Astrocyte of the cerebellum (primary cell): ENCODE measurements around the gene TBC1D22A.
"Not testable (repeated sequence)": the region's sequence is repeated elsewhere in the genome, so short reads cannot be mapped to it uniquely, and the experiment has no call there.

Source experiments
- DNase-seq: peaks from one replicate; pipeline ENCODE4 v3.0.0-alpha.2; 2011; ENCODE audit warnings: low read depth
- H3K4me3 ChIP-seq: 2 replicates; pipeline ENCODE4 v1.5.1; 2011; ENCODE audit warnings: mild to moderate bottlenecking, low read depth, low read length, moderate library complexity
- CTCF ChIP-seq: IDR thresholded peaks from 2 replicates; pipeline ENCODE4 v1.5.1; 2012; ENCODE audit warnings: low read length, low read depth, moderate library complexity, mild to moderate bottlenecking; ENCODE audit errors: missing control alignments
- in situ Hi-C: cut with HindIII; loops from 2 replicates; pipeline ENCODE4 v1.10.0; 2017; ENCODE audit warnings: low sequenced_read_pairs

Gene TBC1D22A

GRCh38 chr22:46815132-46815531, 52.7 kb downstream of the TBC1D22A start:
- TF ChIP-seq CTCF: no peak
- no peak for DNase-seq
- in situ Hi-C loops: no loop called here
- H3K4me3 ChIP-seq: no peak overlapping the region

- DNase-seq: no peak
- no peak overlapping the region for H3K4me3 ChIP-seq
- in situ Hi-C loops: no loop called here
- TF ChIP-seq CTCF: no peak
Observed at GRCh38 chr22:46815559-46815895, 53.1 kb downstream of the TBC1D22A start.

- TF ChIP-seq CTCF: no peak
- no peak overlapping the region for H3K4me3 ChIP-seq
Observed at GRCh38 chr22:46815896-46816731, 53.7 kb downstream of the TBC1D22A start.

DNA sequence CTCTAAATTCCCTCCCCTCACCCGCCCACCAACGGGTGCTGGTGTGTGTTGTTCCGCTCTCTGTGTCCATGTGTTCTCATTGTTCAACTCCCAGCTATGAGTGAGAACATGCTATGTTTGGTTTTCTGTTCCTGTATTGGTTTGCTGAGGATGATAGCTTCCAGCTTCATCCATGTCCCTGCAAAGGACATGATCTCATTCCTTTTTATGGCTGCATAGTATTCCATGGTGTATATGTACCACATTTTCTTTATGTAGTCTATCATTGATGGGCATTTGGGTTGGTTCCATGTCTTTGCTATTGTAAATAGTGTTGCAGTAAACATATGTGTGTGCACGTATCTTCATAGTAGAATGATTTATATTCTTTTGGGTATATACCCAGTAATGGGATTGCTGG, 54.9 kb downstream of the TBC1D22A start:
- in situ Hi-C loops: not testable (repeated sequence)

More at GRCh38 chr22:46815896-46816731, 53.7 kb downstream of the TBC1D22A start:
- DNase-seq: no peak
- in situ Hi-C loops: no loop called here

DNA sequence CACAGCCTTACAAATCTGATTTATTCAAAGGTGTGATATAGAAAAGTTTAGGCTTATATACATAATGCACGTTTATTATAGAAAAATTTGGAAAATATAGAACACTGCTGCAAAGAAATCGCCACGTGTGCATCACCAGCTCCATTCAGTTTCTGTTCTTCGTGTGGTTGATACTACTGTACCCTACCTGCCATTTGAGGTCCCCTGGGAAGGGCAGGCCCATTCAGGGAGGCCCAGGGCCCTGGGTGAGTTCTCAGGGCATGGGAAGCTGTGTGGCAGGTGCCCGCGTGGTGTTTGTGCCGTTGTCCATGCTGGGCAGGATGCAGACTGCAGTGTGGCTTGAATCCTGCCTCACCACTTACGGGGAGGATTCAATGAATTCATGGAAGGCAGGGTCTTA, 60.8 kb downstream of the TBC1D22A start:
- in situ Hi-C loops: no loop called here
- TF ChIP-seq CTCF: no peak
- no peak for DNase-seq
- H3K4me3 ChIP-seq: no peak overlapping the region

More for the DNA sequence above, 54.9 kb downstream of the TBC1D22A start:
- DNase-seq, H3K4me3 ChIP-seq: not testable (repeated sequence)

- no peak for TF ChIP-seq CTCF
- no peak for DNase-seq
- H3K4me3 ChIP-seq: no peak overlapping the region
- in situ Hi-C loops: no loop called here
Observed at GRCh38 chr22:46823654-46824053, 61.2 kb downstream of the TBC1D22A start.

DNA sequence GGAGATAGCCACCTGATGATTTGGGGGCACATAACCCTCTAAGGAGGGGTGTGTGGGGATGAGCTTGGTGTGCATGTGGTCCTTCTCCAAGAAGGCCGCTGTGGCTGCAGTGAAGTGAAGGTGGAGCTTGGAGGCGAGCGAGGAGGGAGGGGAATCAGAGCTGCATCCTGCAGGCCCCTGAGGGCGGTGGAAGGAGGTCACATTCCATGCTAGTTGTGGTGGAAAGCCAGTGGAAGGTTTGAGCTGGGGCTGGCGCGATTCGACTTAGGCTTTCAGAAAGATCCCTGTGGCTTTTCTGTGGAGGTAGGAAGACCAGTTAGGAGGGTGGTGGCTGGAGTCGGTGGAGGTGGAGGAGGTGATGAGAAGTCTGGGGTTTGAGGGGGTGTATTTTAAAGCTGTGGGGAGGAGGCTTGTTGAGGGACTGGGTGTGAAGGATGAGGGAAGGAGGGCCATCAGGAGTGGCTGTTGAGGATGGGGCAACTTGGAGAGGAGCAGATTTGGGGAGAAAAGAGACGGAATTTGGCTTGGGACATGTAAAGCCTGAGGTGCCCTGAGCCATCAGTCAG, 62.0 kb downstream of the TBC1D22A start:
- in situ Hi-C loops: no loop called here
- H3K4me3 ChIP-seq: no peak overlapping the region
- TF ChIP-seq CTCF: no peak
- DNase-seq: no peak
